HG02852 (cell line): ENCODE data around the gene PPP2R3B.
"Not testable (repeated sequence)": the region's sequence is repeated elsewhere in the genome, so short reads cannot be mapped to it uniquely, and the experiment has no call there.

ENCODE experiments used
- ATAC-seq: cut with Tn5 transposase; IDR thresholded peaks from one replicate; pipeline ENCODE4 v1.9.1; 2021; ENCODE audit warnings: mild to moderate bottlenecking, moderate library complexity; ENCODE audit not compliant: unreplicated experiment

The PPP2R3B gene

DNA sequence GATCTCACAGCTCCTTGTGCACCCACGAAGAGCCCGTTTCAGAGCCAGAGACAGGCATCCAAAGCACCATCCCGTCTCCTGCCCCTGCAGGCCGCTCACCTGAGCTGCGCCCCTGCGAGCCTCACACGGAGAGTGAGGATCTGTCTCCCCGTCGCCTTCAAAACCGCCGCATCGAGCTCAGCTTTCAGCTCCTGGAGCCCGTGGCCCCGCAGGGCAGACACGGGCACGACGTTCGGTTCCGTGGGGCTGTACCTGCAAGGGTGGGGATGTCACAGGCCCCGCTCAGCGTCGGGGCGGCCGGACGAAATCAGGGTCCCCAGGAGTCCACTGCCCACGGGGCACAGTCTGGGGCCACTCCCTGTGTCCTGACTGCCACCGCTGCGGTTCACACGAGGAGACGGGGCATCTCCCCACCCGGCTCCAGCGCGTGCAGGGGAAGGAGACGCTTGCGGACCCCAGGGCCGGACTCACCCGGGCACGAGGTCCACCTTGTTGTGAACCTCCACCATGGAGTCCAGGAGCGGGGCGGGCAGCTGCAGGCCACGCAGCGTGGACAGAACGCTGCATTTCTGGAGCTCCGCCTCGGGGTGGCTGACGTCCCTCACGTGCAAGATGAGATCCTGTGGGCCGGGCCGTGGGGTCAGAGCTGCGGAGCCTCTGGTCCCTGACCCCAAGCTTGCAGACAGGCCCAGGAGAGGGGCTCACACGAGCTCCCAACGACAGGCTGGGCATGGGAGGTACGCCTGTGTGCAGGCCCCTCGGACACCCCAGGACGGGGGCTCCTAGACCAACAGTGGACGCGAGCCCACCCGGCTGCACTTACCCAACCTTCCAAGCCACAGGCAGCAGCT is 79.2 kb downstream of the PPP2R3B start:
- no peak for ATAC-seq

DNA sequence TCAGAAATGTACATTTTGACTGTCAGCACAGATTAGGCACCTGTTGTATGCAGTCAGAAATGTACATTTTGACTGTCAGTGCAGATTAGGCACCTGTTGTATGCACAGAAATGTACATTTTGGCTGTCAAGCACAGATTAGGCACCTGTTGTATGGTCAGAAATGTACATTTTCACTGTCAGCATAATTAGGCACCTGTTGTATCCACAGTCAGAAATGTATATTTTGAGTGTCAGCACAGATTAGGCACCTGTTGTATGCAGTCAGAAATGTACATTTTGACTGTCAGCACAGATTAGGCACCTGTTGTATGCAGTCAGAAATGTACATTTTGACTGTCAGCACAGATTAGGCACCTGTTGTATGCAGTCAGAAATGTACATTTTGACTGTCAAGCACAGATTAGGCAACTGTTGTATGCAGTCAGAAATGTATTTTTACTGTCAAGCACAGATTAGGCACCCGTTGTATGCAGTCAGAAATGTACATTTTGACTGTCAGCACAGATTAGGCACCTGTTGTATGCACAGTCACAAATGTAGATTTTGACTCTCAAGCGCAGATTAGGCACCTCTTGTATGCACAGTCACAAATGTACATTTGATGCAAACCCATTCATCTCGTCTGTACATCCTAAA is 80.0 kb downstream of the PPP2R3B start:
- ATAC-seq, result not testable (repeated sequence)

GRCh38 chrX:305781-306613 is 80.7 kb downstream of the PPP2R3B start:
- ATAC-seq, result not testable (repeated sequence)

- no peak for ATAC-seq
Observed at GRCh38 chrX:302975-303374, 83.7 kb downstream of the PPP2R3B start.

GRCh38 chrX:300334-300733 is 86.4 kb downstream of the PPP2R3B start:
- ATAC-seq, result no peak

DNA sequence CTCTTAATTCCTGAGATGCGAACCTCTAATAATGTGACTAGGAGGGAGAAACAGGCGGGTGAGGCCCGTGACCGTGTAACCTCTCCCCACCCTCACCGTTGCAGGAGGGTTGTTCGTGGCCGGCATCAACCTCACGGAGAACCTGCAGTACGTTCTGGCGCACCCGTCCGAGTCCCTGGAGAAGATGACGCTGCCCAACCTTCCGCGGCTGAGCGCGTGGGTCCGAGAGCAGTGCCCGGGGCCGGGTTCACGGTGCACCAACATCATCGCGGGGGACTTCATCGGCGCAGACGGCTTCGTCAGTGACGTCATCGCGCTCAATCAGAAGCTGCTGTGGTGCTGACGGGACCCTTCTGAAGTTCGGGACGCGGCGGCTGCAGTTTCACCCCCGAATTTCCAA is 87.7 kb downstream of the PPP2R3B start:
- ATAC-seq, result no peak

DNA sequence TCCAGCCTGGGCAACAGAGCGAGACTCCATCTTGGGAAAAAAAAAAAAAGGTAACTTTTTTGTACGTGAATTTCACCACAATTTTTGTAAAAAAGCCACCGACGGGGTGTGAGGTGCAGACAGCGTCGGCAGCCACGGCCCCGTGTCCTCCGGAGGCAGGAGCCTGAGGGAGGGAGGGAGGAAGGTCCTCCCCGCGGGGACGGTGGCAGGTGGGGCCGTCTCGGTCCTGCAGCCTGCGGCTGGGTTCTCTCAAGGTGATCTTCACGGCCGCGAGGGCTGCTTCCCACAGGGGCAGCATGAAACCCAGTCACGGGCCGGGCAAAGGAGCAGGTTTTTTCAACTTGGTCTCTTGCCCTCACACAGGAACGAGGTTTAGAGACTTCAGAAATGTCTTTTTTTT is 91.6 kb downstream of the PPP2R3B start:
- ATAC-seq, result no peak

DNA sequence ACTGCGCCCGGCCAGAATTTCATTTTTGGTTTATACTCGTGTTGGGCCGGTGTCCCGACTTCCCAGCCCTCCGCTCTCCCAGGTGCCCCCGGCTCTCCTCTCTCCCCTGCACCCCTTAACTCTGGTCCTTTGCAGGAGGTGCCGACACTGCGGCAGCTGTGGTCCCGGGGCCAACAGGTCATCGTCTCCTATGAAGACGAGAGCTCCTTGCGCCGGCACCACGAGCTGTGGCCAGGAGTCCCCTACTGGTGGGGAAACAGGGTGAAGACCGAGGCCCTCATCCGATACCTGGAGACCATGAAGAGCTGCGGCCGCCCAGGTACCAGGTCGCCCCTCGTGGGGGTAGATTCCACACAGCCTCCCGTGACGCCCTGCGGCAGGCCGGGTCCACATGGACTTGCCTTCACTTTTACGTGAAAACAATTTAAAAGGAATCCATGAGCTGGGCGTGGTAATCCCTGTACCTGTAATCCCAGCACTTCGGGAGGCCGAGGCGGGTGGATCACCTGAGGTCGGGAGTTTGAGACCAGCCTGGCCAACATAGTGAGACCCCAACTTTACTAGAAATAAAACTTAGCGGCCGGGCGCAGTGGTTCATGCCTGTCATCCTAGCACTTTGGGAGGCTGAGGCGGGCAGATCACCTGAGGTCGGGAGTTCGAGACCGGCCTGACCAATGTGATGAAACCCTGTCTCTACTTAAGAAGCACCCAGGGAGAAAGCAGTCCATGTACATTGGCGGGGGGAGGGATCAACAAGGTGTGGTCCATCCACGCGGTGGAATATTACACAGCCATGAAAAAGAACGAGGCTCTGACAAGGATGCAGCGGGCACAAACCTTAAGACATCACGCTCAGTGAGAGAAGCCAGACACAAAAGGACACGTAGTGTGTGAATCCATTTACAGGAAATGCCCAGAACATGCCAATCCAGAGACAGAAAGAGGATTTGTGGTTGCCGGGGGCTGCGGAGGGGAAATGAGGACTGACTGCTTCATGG is 93.5 kb downstream of the PPP2R3B start:
- no peak for ATAC-seq

DNA sequence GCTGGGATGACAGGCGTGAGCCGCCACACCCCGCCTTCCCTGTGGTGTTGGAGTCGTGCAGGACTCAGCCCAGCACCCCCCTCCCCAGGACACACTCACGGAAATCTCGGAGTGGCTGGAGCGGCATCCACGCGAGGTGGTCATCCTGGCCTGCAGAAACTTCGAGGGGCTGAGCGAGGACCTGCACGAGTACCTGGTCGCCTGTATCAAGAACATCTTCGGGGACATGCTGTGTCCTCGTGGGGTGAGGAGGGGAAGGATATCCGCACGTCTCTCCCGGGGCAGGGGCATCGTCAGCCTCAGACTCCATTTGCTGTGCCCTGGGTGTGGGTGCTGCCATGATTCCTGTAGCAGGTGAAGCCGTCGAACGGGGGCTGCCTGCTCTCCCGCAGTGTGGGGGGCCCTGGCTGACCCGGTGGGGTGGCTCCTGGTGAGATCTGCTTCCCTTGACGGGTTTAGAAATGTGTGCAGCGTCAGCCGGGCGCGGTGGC is 95.3 kb downstream of the PPP2R3B start:
- ATAC-seq, result no peak

- no peak for ATAC-seq
Observed at GRCh38 chrX:290476-291166, 96.1 kb downstream of the PPP2R3B start.

GRCh38 chrX:288561-288991 is 98.1 kb downstream of the PPP2R3B start:
- ATAC-seq, result no peak

DNA sequence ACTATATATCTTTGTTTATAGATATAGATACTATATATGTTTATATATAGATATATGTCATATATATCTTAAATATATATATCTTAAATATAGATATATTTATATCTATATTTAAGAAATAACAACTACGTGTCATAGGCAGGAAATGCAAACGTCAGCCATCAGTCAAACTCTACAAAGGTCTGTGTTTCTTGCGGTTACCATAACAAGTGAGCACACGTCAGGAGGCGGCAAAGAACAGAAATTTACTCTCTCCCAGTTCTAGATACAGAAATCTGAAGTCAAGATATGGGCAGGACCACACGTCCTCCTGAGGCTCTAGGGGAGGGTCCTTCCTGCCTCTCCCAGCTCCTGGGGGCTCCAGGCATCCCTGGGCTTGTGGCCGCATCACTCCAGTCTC is 99.0 kb downstream of the PPP2R3B start:
- ATAC-seq, result no peak

- no peak for ATAC-seq
Observed at GRCh38 chrX:285076-285677, 101.5 kb downstream of the PPP2R3B start.
